ENCODE data around the gene EDA2R.

Gene EDA2R, protein sequence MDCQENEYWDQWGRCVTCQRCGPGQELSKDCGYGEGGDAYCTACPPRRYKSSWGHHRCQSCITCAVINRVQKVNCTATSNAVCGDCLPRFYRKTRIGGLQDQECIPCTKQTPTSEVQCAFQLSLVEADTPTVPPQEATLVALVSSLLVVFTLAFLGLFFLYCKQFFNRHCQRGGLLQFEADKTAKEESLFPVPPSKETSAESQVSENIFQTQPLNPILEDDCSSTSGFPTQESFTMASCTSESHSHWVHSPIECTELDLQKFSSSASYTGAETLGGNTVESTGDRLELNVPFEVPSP

DNA sequence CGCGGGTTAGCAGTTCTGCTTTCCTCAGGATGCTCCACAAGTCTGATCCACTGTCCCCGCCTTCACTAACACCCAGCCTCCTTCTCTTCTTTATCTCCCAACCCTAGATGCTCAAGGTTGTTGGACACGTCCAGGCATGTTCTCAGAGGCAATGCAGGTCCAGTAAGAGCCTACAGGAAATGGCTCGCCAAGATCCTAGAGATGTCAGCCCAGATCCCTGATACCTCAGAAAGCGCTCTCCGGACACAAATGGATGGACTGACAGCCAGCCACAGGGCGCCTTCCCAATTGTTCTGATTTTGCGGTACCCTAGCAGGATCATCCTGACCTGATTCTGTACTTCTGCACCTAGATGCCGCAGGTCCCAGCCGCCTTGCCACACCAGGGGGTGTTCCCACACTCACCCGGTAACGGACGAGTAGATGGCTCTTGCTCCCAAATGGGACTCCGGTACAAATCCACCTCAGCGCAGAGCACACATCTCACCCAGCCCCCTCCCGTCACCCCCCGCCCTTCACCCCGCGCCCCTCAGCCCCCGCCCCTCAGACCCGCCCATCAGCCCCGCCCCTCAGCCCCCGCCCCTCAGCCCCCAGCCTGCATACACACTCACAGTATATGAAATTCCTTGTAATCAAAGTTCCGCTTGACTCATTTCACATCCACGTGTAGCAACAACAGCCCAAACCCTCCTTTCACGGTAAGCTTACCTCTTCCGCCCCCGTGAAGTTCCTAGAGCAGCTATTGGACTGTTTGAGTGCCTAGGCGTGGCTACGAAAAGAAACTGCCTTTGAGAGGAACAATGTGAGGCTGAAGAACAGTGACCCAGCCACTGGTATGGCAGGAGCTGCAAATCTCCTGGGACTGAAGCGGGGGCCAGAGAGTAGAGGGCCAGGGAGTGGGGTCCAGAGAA is at the start of gene EDA2R:
Gene EDA2R, minus strand, starts transcription at position 488 of the 910 bp plus-strand sequence. CDS start 23,058 bp downstream, outside the sequence.
- DNase-seq (ENCODE audit: low read depth in 3 of 3, low spot score in 1 of 3): no peak

DNA sequence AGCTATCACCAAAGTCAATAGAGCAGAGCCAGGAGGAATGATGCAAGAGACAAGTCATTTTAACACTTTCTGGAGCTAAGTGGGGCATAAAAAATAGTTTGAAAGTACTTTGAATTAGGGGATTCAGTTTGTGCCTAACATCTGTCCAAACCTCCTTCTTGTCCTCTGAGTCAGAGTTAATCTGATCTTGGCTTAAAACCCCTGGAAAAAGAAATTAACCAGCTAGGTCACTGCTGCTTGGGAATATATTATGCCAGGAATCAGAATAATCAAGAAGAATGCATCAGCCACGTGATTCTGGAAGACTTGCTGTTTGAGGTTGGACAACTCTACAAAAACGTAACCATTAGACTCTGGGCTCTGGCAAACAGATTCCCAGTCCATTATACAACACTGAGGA is 45.3 kb upstream of the EDA2R start:
- no peak for DNase-seq (ENCODE audit: low read depth in 3 of 3, low spot score in 1 of 3)

DNA sequence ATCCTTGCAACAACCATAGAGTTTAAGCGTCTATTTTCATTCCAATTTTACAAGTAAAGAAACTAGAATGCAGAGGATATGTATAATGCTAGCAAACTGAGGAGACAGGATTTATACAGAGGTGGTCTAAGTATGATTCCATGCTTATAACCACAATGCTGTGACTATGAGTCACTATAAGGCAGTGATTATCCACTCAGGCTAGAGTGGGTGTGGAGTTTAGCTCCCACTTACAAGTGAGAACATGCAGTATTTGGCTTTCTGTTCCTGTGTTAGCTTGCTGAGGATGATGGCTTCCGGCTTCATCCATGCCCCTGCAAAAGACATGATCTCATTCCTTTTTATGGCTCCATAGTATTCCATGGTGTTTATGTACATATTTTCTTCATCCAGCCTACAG is 41.6 kb upstream of the EDA2R start:
- no peak for DNase-seq (ENCODE audit: low read depth in 3 of 3, low spot score in 1 of 3)

DNA sequence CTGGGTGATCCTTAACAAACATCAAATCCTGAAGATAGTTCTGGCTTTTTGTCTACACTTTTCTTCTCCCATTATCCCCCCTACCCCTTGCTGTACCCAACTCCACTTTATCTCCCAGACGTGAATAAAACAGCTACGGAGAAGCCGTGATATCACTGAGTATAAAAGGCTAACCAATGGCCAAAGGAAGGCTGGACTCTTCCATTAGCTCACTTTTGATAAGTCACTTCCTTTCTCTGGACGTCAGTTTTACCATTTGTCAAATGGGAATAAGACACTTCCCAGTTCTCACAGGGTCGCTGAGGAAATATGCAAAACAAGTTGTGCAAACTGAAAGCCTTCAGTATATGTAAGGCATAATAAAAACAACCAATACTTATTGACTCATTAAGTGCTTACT is 38.6 kb upstream of the EDA2R start:
- DNase-seq (ENCODE audit: low read depth in 3 of 3, low spot score in 1 of 3): no peak

DNA sequence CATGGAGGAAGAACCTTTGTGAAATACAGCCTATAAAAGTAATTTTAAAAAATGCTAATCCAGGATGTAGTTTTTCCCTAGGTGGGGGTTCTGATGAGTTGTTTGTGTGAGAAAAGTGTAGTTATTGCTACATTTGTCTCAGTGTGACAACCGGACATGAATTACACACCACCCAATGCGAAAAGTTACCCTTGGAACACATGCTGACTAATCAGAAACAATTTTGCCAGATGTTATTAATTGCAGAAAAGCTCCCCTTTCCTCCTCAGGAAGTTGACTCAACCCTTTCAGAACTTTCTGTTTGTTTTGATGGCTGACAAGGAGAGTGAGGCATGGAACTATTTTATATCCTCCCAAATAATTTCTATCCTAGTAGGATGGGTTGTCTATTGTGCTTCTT is 38.1 kb upstream of the EDA2R start:
- no peak for DNase-seq (ENCODE audit: low read depth in 3 of 3, low spot score in 1 of 3)

DNA sequence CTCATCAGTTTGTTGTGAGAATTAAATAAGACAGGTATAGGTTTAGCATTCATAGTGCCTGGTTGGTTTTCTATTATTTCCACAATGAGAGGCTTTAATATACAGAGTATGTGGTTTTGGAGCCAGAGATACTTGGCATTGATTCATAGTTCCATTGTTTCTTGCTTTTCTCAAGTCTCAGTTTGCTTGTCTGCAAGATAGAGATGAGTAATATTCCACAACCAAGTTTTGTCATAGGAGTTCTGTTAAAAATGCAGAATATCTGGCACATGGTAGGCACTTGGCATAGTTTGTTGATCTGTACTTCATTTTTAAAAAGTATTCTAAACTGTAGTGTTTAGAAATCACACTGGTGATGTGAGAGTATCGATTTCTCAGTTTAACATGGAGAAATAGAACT is 37.5 kb upstream of the EDA2R start:
- DNase-seq (ENCODE audit: low read depth in 3 of 3, low spot score in 1 of 3): no peak

DNA sequence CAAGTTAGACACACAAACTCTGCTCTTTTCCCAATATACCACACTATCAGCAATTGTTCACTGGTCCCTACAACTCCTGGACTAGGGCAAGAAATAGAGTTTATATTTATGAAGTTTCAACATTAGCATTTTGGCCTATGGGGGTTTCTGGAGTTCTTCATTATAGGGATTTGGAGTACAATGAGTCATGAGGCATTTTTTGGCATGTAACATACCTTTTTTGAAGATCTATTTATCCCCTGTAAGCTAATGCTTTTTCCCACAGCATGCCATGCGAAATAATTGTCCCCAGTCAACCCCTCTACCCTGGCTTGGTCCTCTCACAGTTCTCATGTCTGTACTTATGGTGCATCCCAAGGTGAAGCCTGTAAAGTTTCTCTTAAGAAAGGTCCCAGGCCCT is 36.7 kb upstream of the EDA2R start:
- no peak for DNase-seq (ENCODE audit: low read depth in 3 of 3, low spot score in 1 of 3)

DNA sequence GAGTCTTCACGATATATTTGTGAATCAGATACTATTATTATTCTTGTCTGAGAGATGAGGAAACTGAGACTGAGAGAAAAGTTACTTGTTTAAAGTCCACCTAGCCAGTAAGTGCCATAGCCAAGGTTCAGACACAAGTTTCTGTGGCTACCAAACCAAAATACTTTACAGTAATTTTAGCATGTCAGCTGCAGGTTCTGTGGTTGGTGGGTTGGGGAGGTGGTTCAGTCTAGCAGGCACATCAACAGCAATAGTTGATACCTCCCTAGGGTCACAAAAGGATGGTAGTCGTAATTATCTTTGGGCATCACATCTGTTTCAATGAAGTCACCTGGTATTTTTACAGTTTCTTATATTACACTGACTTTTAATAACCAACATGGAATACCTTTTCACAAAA is 35.6 kb upstream of the EDA2R start:
- no peak for DNase-seq (ENCODE audit: low read depth in 3 of 3, low spot score in 1 of 3)

DNA sequence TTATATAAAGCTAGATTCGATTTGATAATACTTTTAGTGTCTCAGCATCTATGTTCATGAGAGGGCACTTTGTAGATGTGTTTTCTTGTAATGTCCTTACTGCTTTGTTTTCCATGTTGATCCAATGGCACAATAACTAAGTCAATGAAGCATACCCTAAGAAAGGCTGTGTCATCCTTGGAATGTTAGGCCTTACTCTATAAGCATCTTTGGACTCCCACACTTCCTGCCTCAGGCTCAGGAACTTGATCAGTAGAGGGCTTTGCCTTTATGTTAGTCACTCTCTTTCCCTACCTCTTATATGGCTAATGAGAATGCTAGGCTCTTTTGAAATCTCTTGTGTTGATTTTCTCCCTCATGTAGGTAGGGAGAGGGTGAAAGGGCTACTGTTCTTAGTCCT is 33.2 kb upstream of the EDA2R start:
- no peak for DNase-seq (ENCODE audit: low read depth in 3 of 3, low spot score in 1 of 3)

DNA sequence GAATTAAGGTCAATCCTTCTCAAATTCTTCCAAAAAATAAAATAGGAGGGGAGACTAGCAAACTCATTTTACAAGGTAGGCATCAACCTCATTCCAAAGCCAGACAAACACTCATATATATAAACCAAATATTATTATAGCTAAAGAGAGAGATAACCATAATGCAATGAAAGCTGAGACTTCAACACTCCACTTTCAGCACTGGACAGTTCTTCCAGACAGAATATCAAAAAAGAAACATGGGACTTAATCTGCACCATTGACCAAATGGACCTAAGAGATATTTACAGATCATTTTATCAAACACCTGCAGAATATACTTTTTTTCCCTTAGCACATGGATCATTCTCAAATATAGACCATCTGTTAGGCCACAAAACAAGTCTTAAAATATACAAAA is 15.5 kb upstream of the EDA2R start:
- no peak for DNase-seq (ENCODE audit: low read depth in 3 of 3, low spot score in 1 of 3)

DNA sequence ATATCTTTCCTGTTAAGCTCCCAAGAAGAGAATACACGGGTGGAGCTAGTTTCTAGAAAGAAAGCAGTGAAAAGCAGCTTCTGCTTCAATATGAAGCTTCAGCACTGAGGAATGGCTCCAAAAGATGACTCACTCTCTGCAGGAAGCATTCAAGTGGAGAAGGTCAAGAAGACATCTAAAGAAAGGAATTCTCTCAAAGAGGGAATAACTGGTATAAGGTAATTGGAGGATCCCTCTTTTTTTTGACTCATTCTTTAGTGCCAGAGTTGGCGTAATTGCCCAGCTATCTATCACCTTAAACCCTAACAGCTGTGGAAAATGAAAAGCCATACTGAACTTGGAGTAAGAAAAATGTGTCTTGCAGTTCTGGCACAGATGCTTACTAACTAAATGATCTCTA is 3.5 kb downstream of the EDA2R start:
- no peak for DNase-seq (ENCODE audit: low read depth in 3 of 3, low spot score in 1 of 3)

DNA sequence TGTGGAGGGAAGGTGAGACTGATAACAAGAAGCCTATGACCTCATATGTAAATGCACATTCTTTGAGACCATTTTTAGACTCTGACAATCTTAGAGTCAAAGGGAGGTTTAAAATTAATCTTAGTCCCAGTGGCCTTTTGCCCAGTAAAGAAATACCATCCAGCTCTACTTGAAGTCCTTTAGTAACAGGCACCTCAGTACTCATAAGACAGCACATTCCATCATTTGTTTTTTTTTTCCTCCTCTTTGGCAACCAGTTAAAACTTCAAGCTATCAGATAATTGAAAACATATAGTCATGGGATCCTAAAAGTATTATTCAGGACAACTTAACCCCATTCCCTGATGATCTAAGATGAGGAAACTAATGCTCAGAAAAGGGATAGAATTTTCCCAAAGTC is 4.6 kb downstream of the EDA2R start:
- DNase-seq (ENCODE audit: low read depth in 3 of 3, low spot score in 1 of 3): no peak

DNA sequence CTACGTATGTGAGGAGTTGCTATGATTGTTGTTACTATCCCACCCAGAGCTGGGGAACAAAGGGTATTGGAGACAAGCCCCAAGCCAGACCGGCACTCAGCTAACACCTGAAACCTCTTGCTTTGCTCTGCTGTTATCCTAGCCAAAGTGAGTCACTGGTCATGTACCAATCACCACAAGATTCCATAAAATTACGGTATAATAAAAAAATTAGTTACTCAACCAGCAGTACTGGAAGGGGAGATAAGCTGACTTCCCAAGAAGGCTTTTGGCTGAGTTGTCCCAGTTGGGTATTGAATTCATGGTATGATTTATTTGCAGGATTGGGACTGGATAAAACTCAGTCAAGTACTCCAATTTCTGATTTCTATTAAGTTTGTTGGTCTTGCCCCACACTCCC is 5.3 kb downstream of the EDA2R start:
- DNase-seq (ENCODE audit: low read depth in 3 of 3, low spot score in 1 of 3): no peak

DNA sequence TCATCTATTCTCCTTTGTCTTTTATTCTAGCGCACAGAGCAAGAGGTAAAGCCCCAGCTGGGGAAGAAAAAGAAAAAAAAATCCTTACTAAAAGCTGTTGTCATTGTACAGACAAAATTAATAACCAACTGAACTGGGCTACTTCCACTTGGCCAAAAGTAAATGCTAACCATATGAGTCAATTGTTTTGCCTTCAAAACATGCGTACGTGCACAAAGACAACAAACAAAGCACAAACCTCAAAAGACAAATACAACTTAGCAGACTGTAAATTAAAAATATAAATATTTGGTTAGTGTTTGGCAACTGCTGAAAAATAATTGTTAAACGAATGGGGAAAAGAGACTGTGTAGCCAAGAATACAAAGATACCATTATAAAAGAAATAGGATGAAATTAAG is 5.9 kb downstream of the EDA2R start:
- no peak for DNase-seq (ENCODE audit: low read depth in 3 of 3, low spot score in 1 of 3)

DNA sequence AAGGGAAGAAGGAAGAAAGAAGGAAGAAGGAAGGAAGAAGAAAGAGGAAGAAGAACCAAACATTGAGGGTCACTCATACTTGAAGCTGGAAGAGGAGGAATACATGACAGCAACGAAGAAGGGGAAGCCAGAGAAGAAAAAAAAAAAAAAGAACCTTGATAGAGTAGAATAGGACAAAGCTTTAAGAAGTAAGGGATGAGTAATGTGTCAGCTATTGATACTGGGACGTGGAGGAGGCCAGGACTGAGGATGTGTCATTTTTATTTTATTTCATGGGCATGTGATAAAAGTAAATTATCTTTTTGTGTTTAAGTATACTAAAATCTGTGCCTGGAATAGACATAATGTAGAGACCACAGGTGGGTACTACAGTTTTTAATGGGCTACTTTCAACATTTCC is 6.4 kb downstream of the EDA2R start:
- no peak for DNase-seq (ENCODE audit: low read depth in 3 of 3, low spot score in 1 of 3)

DNA sequence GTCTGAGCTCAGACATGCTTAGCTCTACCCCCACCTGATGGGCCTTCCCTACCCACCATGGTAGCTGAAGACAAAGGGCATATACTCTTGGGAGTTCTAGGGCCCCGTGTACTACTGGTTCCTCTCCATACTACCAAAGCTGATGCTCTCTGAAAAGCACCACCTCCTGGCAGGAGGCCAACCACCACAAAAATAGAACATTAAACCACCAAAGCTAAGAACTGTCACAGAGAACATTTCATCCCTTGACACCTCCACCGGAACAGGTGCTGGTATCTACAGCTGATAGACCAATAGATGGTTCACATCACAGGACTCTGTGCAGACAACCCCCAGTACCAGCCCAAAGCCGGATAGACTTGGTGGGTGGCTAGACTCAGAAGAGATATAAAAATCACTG is 13.4 kb downstream of the EDA2R start:
- no peak for DNase-seq (ENCODE audit: low read depth in 3 of 3, low spot score in 1 of 3)

DNA sequence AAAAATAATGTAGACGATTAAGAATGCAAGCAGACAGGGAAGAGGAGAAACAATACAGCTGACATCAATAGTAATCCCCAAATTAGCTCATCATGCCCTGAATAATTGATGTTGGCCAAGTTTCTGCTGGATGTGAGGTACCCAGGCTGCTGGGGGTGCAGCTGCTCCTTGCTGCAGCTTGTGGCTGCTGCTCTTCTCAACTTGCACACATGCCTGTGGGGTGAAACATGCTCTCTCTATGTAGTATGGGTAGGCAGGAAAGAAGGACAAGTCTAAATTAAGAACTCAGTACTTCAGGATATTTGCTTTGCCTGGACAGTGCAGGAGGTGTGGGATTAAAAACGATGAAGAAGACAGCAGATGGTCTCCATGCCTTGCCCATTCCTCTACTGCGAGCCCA is 16.7 kb downstream of the EDA2R start:
- DNase-seq (ENCODE audit: low read depth in 3 of 3, low spot score in 1 of 3): no peak

DNA sequence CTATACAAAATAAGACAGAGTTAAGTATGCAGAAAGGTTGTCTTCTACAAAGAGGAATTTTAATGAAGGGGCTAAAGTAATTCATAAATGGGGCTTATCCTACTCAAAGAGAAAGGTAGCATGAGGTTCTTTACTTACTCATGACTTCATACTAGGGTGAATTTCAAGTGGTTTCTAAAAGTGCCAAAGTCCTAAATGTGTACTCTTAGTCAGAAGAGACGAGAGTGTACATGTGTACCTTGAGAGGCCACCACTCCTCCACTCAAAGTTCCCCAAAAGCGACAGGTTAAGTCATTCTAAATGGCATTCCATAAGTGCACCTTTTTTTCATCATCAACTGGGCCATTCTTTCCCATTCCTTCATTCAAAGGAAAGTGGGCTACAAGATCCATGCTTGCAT is 21.9 kb downstream of the EDA2R start:
- no peak for DNase-seq (ENCODE audit: low read depth in 3 of 3, low spot score in 1 of 3)

DNA sequence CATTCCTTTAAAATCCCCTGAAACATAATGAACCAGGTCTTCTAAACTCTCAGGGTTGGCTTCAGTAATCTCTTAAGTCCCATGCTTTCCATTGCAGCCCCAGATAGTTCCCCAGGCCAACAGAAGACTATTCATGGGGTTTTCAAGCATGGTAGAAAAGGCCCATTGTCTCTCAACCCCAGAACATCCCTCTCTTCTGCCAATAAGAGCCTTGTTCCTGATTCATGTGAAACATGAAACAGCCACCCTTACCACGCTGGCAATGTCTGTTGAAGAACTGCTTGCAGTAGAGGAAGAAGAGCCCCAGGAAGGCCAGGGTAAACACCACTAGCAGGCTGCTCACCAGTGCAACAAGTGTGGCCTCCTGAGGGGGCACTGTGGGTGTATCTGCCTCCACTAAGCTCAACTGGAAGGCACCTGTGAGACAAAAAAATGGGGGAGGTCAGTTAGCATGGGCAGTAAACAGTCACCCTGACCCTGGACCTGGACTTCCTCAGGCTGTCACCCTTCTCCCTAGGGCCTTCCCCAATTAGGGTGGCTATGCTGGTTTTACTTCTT is 36.4 kb downstream of the EDA2R start:
- DNase-seq (ENCODE audit: low read depth in 3 of 3, low spot score in 1 of 3): no peak

DNA sequence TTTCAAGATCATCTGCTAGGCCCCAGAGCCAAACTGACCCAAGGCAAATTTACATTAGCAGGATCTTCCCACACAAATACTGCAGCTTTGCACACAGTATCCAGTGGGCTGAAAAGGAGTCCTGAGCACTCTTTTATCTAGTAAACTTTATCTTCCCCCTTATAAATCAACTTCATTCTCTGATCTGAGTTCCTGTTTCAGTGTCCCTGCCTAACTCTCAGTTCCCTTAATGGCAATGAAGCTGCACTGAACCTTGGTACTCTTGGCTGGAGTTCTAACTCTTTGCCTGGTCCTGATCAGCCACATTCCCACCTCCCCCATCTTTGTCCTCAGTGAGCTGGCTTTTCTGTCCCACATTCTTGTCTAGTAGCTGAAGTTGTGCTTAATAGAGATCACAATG is 37.4 kb downstream of the EDA2R start:
- no peak for DNase-seq (ENCODE audit: low read depth in 3 of 3, low spot score in 1 of 3)

DNA sequence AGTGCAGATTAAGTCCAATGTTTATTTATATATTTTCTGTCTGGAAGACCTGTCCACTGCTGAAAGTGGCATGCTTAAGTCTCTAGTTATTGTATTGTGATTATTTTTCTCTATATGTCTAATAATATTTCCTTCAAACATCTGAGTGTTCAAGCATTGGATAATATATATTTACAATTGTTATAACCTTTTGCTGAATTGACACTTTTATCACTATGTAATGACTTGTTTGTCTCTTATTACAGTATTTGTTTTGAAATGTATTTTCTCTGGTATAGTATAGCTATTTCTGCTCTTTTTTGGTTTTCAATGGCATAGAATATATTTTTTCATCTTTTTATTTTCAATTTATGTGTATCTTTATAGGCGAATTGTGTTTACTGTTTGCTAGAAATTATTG is 59.7 kb downstream of the EDA2R start:
- DNase-seq (ENCODE audit: low read depth in 3 of 3, low spot score in 1 of 3): no peak

DNA sequence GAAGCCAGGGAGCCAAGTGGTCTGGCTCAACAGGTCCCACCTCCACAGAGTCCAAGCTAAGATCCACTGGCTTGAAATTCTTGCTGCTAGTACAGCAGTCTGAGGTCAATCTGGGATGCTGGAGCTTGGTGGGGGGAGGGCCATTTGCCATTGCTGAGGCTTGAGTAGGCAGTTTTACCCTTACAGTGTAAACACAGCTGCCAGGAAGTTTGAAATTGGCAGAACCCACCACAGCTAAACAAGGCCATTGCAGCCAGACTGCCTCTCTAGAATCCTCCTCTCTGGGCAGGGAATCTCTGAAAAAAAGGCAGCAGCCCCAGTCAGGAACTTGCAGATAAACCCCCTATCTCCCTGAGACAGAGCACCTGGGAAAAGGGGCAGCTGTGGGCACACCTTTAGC is 84.9 kb downstream of the EDA2R start:
- no peak for DNase-seq (ENCODE audit: low read depth in 3 of 3, low spot score in 1 of 3)
